GM13976 (cell line): ENCODE data around the gene MAB21L3.

Experiments
- DNase-seq: peaks from one replicate; pipeline ENCODE4 v3.0.0; 2012; ENCODE audit warnings: low spot score
- CTCF ChIP-seq: IDR thresholded peaks from 2 replicates; pipeline ENCODE4 v1.5.1; 2012; ENCODE audit warnings: borderline replicate concordance, mild to moderate bottlenecking; ENCODE audit not compliant: insufficient read depth; ENCODE audit errors: extremely low read depth, missing control alignments, control extremely low read depth
- in situ Hi-C: fragments of 300-500 bp; cut with MboI; formaldehyde crosslinking; loops from one replicate; pipeline ENCODE4 v1.12.0; 2022; ENCODE audit warnings: low sequenced_read_pairs, mixed read lengths, inconsistent platforms; ENCODE audit not compliant: unreplicated experiment

The MAB21L3 gene

DNA sequence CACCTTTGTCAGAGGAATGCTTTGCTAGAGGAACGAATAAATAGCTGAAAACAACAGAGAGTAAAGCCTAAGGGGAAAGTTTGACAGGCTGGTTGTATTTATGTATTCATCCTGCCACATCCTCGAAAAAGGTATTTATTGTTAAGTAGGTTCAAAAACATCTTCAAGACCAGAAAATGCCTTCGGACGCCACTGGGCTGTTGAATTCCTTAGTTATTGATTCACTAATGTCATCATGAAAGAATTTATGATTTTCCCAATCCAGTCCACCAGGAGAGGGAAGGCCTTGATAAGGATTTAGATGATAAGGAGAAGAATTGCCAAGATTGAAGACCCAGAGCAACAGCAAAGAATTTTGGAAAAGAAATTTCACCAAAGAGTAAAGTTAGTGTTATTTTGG is 35.2 kb upstream of the MAB21L3 start:
- in situ Hi-C loops, result no loop called here
- no peak for TF ChIP-seq CTCF
- DNase-seq, result no peak

DNA sequence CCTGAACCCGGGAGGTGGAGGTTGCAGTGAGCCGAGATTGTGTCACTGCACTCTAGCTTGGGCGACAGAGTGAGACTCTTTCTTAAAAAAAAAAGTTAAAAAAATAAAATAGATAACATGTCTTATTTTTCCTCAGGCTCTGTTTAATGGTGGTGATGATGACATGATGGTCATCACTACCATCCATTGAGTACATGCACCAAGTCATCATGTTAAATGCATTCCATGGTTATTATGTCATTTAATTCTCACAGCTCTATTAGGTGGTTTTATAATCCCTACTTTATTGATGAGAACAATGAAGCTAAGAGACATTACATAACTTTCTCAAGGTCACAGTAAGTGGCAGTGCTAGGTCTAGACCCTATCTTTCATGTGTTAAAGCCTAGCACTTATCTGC is 34.4 kb upstream of the MAB21L3 start:
- in situ Hi-C loops, result no loop called here
- TF ChIP-seq CTCF, result no peak
- DNase-seq, result no peak

GRCh38 chr1:116078699-116079223 is 32.4 kb upstream of the MAB21L3 start:
- in situ Hi-C loops, result no loop called here
- DNase-seq, result no peak
- TF ChIP-seq CTCF, result no peak

- no peak for DNase-seq
- no peak for TF ChIP-seq CTCF
- in situ Hi-C loops, result no loop called here
These were observed 23.6 kb upstream of the MAB21L3 start for GRCh38 chr1:116087628-116088027.

- DNase-seq, result no peak
- TF ChIP-seq CTCF, result no peak
- in situ Hi-C loops, result no loop called here
These were observed 21.3 kb upstream of the MAB21L3 start for GRCh38 chr1:116089870-116090269.

DNA sequence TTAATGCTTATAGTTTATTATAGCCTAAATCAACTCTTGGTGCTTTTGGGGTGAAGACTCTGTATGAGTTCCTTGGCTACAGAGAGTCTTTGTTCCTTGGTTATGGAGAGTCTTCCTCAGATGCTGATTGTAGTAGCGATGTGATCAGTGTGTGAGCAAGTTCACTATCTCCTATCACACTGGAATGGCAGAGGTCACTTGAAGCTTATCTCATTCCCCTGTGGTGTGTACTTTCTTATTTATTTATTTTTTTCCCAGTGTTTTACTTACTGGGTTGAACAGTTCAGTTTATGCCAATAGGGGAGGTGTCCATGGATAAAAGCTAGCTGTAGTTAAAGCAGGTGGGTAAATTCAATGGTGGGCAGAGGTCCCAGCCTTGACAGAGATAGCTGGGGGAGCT is 20.1 kb upstream of the MAB21L3 start:
- in situ Hi-C loops, result no loop called here
- DNase-seq, result no peak

More for the DNA sequence above, 20.1 kb upstream of the MAB21L3 start:
- TF ChIP-seq CTCF, result no peak
